NCI-H2171 treated with DMSO at 0.1 percent for 48 hours (cell line): Measurements from ENCODE around the gene TMEM154.

Experiments
- DNase-seq: peaks from one replicate; lab custom pipeline; 2025; lab: John Stamatoyannopoulos, UW

Gene TMEM154

GRCh38 chr4:152629908-152630307 lies 49.9 kb downstream of the TMEM154 start:
- DNase-seq, result no peak

DNA sequence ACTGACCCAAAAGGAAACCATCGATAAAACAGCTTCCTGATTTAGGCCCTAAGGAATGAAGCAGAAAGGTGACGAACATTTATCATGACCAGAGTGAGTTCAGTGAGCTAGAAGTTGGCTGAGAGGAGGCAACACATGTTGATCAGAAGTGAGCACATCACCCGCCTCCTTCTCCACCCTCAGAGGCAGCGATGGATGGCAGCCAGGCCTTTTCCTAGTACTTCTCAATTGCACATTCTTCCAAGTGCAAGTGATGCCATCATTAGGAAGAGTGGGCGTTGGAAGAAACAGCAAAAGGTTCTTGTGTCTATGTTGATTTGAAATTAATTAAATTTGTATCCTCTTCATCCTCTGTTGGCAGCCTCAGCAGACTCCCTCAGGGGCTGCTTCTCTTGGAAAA lies 51.7 kb downstream of the TMEM154 start:
- DNase-seq, result no peak

DNA sequence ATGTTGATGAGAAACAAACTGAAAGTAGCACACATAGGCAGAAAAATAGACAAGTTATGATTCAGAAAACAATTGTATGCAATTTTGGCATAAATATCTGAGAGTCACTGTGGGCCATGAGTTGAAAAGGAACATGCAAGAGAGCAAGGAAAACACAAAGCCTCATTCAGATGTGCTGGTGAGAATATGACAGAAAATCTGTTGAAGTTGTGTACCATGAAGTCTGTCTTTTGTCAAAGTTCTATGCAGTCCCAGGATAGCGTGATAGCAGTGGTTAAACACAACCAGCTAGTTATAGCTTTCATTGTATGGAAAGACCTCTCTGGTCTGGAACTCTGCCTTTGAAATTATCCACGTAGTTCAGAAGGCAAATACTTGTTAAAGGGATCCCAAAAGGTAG lies 53.0 kb downstream of the TMEM154 start:
- no peak for DNase-seq

- no peak for DNase-seq
Observed at GRCh38 chr4:152620915-152621314, 58.9 kb downstream of the TMEM154 start.

GRCh38 chr4:152620218-152620617 lies 59.6 kb downstream of the TMEM154 start:
- no peak for DNase-seq

DNA sequence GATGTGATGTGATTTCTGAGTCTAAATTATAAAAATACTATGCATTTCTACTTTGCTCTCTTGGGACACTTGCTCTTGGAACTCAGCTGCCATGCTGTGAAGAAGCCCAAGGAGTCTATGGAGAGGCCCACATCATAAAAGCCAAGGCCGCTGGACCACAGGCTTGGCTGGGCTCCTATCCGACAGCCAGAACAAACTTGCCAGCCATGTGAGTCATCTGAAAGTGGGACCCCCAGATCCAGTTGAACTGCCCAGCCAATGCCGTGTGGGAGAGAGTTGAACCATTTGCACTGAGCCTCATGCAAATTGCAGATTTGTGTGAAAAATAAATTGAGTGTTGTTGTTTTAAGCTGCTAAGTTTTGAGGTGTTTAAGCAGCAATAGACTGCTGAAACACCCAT lies 60.2 kb downstream of the TMEM154 start:
- DNase-seq, result no peak

DNA sequence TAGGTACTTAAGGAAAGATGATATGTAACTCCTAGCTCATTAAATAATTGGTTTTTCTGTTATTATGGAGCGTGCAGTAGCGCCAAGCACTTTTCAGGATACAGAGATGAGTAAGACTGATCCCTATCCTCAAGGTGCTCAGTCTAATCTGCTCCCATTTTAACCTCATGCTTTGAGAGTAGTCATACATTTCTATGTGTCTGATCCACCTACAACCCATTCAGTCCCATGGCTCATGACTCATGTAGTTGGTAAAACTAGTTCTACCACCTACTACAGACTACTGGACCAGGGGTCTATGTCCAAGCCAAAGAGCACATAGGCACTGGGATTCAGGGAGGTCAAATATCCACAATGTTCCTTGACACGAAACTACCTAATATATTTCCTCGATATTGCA lies 60.8 kb downstream of the TMEM154 start:
- no peak for DNase-seq

- no peak for DNase-seq
Observed at GRCh38 chr4:152616804-152617203, 63.0 kb downstream of the TMEM154 start.

DNA sequence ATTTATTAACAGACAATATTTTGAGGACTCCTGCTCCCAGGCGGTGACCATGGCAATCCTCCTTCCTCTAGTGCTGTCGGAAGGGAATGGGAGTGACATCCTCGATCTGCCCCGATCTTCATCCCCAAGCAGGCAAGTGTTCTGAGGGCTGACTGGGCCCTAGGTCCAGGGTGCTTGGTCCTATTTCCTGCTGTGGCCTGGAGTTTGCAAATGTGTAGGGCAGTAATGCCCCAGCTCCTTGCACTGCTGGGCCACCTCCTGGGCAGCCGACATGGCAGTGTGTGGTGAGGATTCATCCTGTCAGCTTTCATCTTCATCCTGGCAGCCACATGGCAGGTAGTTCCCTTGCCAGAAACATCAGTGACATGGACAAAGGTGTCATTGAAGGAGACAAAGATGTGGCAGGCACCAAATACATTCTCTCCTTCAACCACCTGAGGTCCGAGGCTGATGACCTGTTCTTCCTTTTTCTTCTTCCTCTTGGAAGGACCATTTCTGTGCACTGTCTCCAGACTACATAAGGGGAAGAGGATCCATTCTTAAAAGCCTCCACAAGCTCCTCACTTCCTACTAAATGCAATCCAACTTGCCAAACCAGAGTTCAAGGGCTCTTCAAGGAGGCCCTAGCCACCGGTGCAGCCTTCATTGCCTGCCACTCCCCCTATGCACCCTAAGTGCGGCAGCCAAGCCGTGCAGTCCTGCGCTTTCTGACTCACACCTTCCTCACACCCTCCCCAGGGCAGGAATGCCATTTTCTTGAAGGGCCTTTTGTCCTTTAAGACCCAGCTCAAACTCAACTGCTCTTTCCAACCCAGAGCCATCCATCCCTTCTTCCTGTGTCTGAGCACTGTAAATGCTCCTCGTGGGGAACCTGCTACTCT lies 65.7 kb downstream of the TMEM154 start:
- DNase-seq, result no peak

DNA sequence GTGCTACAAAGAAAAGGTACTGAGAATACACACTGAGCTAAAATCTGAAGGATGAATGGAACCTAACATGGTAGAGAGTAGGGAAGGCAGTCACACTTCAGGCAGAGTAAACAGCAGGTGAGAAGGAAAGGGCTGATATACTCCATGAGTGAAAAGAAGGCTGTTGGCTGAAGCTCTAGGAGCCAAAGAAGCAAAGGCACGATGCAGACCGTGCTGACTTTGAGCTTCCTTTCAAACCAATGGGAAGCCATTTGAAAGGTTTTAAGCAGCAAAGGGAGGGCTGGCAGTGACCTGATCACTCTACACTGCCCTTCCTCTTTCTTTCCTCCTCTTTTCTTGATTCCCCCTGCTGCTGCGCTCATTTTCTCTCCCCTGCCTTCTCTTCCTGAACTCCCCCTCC lies 66.4 kb downstream of the TMEM154 start:
- DNase-seq, result no peak

DNA sequence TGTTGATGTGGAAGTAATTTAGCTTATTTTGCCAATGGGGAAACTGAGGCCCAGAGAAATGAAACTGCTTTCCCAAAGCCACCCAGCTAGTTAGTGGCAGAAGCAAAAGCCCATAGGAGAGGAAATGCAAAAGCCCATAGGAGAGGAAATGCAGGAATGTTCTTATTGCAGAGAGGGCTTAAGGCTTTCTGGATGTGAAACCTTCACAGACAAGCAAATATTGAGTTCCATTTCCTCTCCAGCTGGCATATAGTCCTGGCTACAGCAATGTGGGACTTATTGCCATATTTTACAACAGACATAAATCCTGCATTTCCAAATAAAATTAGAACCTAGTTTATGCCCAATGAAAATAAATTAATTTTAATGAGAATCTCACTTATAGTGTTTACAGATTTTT lies 69.7 kb downstream of the TMEM154 start:
- DNase-seq, result no peak

- DNase-seq, result no peak
Observed at GRCh38 chr4:152609481-152609880, 70.3 kb downstream of the TMEM154 start.

- no peak for DNase-seq
Observed at GRCh38 chr4:152607178-152607577, 72.6 kb downstream of the TMEM154 start.

DNA sequence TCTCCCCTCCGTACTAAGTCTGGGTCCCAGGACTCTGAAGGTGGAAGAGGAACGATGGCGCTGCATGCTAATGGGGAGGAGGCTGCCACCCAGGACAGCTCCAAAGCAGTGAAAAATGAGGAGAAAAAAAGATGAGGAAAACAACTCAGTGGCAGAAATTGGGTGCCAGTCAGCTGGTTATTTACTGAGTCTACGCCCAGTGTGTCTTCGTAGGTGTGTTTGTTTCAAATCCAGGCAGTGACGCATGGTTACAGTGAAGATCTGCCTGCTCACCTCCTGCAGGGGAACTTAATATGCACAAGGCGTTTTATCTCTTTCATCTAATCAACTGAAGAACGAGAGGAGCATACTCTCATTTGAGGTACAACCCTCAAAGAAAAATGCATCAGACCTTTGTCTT lies 73.0 kb downstream of the TMEM154 start:
- no peak for DNase-seq

- peak; percentile 8 for DNase-seq
Observed at GRCh38 chr4:152605641-152606335, 74.0 kb downstream of the TMEM154 start.

- no peak for DNase-seq
Observed at GRCh38 chr4:152605031-152605430, 74.8 kb downstream of the TMEM154 start.

DNA sequence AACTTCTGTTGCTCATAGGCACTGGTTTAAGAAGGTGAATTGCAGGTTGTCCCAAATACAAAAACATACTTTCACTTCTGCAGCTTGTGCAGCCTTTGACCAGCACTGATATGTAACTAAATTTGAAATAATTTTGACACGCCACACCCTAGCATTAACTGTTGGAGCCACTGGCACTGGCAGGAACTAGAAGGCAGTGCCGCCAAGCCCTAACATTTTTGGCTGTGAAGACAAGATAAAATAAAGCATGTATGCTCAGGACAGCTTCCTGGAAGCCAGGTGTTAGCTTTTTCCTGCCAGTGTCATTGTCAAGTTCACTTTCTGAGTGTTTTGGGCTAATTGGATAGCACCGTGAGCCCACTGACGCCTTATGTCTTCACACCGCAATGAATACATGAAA lies 78.6 kb downstream of the TMEM154 start:
- DNase-seq, result no peak

- DNase-seq, result no peak
Observed at GRCh38 chr4:152599636-152600035, 80.2 kb downstream of the TMEM154 start.

DNA sequence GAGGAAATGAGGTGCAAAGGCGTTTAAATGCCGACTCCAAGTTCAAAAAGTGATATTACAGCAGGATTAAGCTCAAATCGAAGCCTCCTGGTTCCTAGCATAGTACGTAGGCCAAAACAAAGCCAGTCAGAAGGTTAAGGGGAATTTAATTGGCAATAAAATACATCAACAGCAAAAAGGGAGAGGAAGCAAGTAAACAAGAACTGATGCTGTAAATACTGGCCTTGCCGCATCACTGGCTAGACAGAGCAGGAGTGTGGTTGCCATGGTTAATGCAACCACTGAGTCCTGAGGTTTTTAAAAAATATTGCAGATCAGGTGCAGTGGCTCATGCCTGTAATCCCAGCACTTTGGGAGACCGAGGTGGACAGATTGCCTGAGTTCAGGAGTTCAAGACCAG lies 80.7 kb downstream of the TMEM154 start:
- no peak for DNase-seq

DNA sequence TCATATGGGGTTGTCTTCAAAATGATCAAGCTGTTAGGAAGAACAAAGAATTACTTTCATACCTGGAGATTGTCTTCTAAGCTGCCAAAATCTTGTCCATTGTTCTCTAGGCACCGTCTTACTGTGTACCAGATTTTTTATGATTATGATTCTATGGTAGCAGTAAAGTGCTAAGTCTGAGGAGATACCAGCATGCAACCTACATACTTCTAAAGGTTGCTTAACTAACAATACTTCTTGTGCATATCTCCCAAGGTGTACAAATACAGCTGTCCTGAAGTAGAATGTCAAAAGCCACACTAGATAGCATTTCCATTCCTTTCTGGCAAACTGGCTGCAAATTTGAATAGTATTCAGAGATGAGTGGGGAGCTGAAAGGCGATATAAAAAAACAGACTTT lies 81.3 kb downstream of the TMEM154 start:
- DNase-seq, result no peak

GRCh38 chr4:152594978-152595925 lies 84.5 kb downstream of the TMEM154 start:
- DNase-seq, result peak; percentile 81

- no peak for DNase-seq
Observed at GRCh38 chr4:152594057-152594456, 85.7 kb downstream of the TMEM154 start.
